ENCODE results near the gene STXBP5.
A peak's percentile ranks its signal among the peaks of the same experiment; 100 is the strongest.

Gene STXBP5

GRCh38 chr6:147194652-147195411 is 9.4 kb upstream of the STXBP5 start:
- H3K27ac ChIP-seq = no peak overlapping the region
- H3K27me3 ChIP-seq = no peaks in the 10 kb centered on the region
- H3K9me3 ChIP-seq = no peaks in the 10 kb centered on the region
- no peak for TF ChIP-seq CTCF (IDR thresholded peaks at IDR 0.05)
- H3K4me1 ChIP-seq = no peaks in the 10 kb centered on the region
- H3K36me3 ChIP-seq = no peaks in the 10 kb centered on the region
- no peak for DNase-seq
- intact Hi-C loops (cut with DNase I; ENCODE audit: low total_unique reads) = no loop called here
- H3K4me3 ChIP-seq = no peak overlapping the region

- TF ChIP-seq CTCF (IDR thresholded peaks at IDR 0.05) = no peak
- H3K4me1 ChIP-seq = no peaks in the 10 kb centered on the region
- no peaks in the 10 kb centered on the region for H3K27me3 ChIP-seq
- no peak for DNase-seq
- intact Hi-C loops (cut with DNase I; ENCODE audit: low total_unique reads) = no loop called here
- H3K36me3 ChIP-seq = no peaks in the 10 kb centered on the region
- H3K9me3 ChIP-seq = no peaks in the 10 kb centered on the region
- no peak overlapping the region for H3K4me3 ChIP-seq
- H3K27ac ChIP-seq = no peak overlapping the region
Observed at GRCh38 chr6:147195510-147195909, 8.7 kb upstream of the STXBP5 start.

- no peak for TF ChIP-seq CTCF (IDR thresholded peaks at IDR 0.05)
- intact Hi-C loops (cut with DNase I; ENCODE audit: low total_unique reads) = no loop called here
- Histone ChIP-seq H3K27ac (no peak overlapping the region), H3K4me1 (no peaks in the 10 kb centered on the region), H3K36me3 (no peaks in the 10 kb centered on the region), H3K9me3 (no peaks in the 10 kb centered on the region), H3K27me3 (no peaks in the 10 kb centered on the region), H3K4me3 (no peak overlapping the region)
- no peak for DNase-seq
Observed at GRCh38 chr6:147195987-147196386, 8.2 kb upstream of the STXBP5 start.

- Histone ChIP-seq H3K4me1 (no peaks in the 10 kb centered on the region), H3K4me3 (no peak overlapping the region), H3K27ac (no peak overlapping the region), H3K9me3 (no peaks in the 10 kb centered on the region), H3K36me3 (no peaks in the 10 kb centered on the region), H3K27me3 (no peaks in the 10 kb centered on the region)
- intact Hi-C loops (cut with DNase I; ENCODE audit: low total_unique reads) = no loop called here
- no peak for TF ChIP-seq CTCF (IDR thresholded peaks at IDR 0.05)
- DNase-seq = no peak
Observed at GRCh38 chr6:147200711-147201110, 3.5 kb upstream of the STXBP5 start.

GRCh38 chr6:147201885-147202515 is 2.2 kb upstream of the STXBP5 start:
- H3K27me3 ChIP-seq = no peaks in the 10 kb centered on the region
- intact Hi-C loops (cut with DNase I; ENCODE audit: low total_unique reads) = no loop called here
- DNase-seq = no peak
- TF ChIP-seq CTCF (IDR thresholded peaks at IDR 0.05) = no peak
- no peaks in the 10 kb centered on the region for H3K9me3 ChIP-seq
- H3K36me3 ChIP-seq = no peaks in the 10 kb centered on the region
- H3K27ac ChIP-seq = peak overlapping the region; percentile 97 to 99
- no peaks in the 10 kb centered on the region for H3K4me1 ChIP-seq
- H3K4me3 ChIP-seq = peak overlapping the region; percentile 68 to 82
